ENCODE data around the gene PHF20. TPM values are rescaled to one million over a fixed set of nuclear protein-coding genes. Genes with fewer than 3 reads are reported as not detected.

PHF20 gene
- total RNA-seq, 2 experiments from 2014 or later: 119 to 126 TPM

DNA sequence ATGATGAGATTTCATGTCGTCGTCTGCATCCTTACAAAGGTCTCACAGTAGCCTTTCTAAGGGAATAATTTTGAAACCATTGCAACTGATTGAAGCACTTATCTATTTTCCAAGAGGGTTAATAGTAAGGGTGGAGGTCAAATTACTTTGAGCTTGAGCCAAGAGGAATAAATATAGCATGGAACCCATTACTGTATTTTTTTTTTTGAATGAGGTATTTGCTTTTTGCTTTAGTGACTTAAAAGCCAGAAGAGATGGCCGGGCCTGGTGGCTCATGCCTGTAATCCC lies 104.2 kb downstream of the PHF20 start:
- DNase-seq (no peak), ATAC-seq (ENCODE audit: poor library complexity) (no peak)
- Histone ChIP-seq H3K4me3 (ENCODE audit: low read length) (no peak overlapping the region), H3K36me3 (ENCODE audit: insufficient read depth, low read length) (peaks cover 32% of the 10 kb centered on the region), H3K9me3 (ENCODE audit: control insufficient read depth in 1 of 2, insufficient read depth in 1 of 2, low read length in 2 of 2) (no peaks in the 10 kb centered on the region), H3K4me1 (ENCODE audit: insufficient read depth, low read length) (peaks cover 5% of the 10 kb centered on the region), H3K27me3 (ENCODE audit: control insufficient read depth in 1 of 2, insufficient read depth in 2 of 2, low read length in 2 of 2) (no peaks in the 10 kb centered on the region), H3K27ac (ENCODE audit: low read depth in 1 of 2, low read length in 2 of 2) (no peak overlapping the region)
- Mint-ChIP-seq H3K9me3 (no peaks in the 10 kb centered on the region), H3K27ac (no peak overlapping the region), H3K36me3 (ENCODE audit: low read depth) (peaks cover 60% of the 10 kb centered on the region), H3K27me3 (no peaks in the 10 kb centered on the region), H3K4me1 (ENCODE audit: low read depth) (peaks cover 14% of the 10 kb centered on the region), H3K4me3 (no peak overlapping the region)
- POLR2A ChIA-PET: no interaction called here
- TF ChIP-seq CTCF (IDR thresholded peaks at IDR 0.05): no peak
- CTCF ChIA-PET: interaction anchor here (0.5 kb wide), 1 partner anchor 20 kb away, joined by 3 read pairs; no protein-coding TSS in a partner anchor
- intact Hi-C loops (cut with DNase I, micrococcal nuclease): no loop called here

- DNase-seq (no peak), ATAC-seq (ENCODE audit: poor library complexity) (no peak)
- no peak overlapping the region for H3K4me3 Mint-ChIP-seq
- Histone ChIP-seq H3K36me3 (ENCODE audit: insufficient read depth, low read length) (peaks cover 25% of the 10 kb centered on the region), H3K4me3 (ENCODE audit: low read length) (no peak overlapping the region), H3K27me3 (ENCODE audit: control insufficient read depth in 1 of 2, insufficient read depth in 2 of 2, low read length in 2 of 2) (no peaks in the 10 kb centered on the region), H3K27ac (ENCODE audit: low read depth in 1 of 2, low read length in 2 of 2) (no peak overlapping the region), H3K9me3 (ENCODE audit: control insufficient read depth in 1 of 2, insufficient read depth in 1 of 2, low read length in 2 of 2) (no peaks in the 10 kb centered on the region), H3K4me1 (ENCODE audit: insufficient read depth, low read length) (peaks cover 5% of the 10 kb centered on the region)
- peaks cover 46% of the 10 kb centered on the region for H3K36me3 Mint-ChIP-seq (ENCODE audit: low read depth)
- intact Hi-C loops (cut with DNase I, micrococcal nuclease): no loop called here
- H3K9me3 Mint-ChIP-seq: no peaks in the 10 kb centered on the region
- peaks cover 14% of the 10 kb centered on the region for H3K4me1 Mint-ChIP-seq (ENCODE audit: low read depth)
- TF ChIP-seq CTCF (IDR thresholded peaks at IDR 0.05): no peak
- CTCF ChIA-PET: no interaction called here
- POLR2A ChIA-PET: interaction anchor here (0.9 kb wide), 1 partner anchor 135 kb away, joined by 3 read pairs; the partner anchor contains the start of gene RBM39
- no peaks in the 10 kb centered on the region for H3K27me3 Mint-ChIP-seq
- H3K27ac Mint-ChIP-seq: peak overlapping the region; percentile 28
These were observed 105.8 kb downstream of the PHF20 start for GRCh38 chr20:35877611-35878010.

DNA sequence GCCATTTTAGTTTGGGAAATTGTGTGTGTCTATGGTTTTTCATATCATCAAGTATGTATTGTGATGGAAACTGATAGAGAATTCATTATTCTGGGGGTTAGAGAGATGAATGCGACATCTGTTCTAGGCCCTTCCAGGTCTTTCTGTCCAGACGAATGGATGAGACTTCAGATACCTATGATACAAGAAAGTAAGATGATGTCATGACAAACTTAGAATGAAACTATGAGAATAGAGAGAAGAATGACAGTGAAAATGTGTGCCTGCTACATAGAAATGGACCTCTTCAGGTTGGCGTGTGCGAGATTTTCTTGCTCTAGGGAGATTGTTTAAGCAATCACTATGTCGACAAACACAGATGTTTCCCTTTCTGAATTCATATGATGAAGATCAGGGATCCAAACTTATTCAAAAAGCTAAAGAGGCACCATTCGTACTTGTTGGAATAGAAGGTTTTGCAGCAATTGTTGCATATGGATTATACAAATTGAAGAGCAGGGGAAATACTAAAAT lies 106.4 kb downstream of the PHF20 start:
- Mint-ChIP-seq H3K36me3 (ENCODE audit: low read depth) (peaks cover 42% of the 10 kb centered on the region), H3K4me1 (ENCODE audit: low read depth) (peaks cover 14% of the 10 kb centered on the region), H3K27me3 (no peaks in the 10 kb centered on the region), H3K4me3 (no peak overlapping the region), H3K9me3 (no peaks in the 10 kb centered on the region), H3K27ac (peak overlapping the region; percentile 28)
- ATAC-seq (ENCODE audit: poor library complexity) (no peak), DNase-seq (no peak)
- H3K9me3 ChIP-seq (ENCODE audit: control insufficient read depth in 1 of 2, insufficient read depth in 1 of 2, low read length in 2 of 2): no peaks in the 10 kb centered on the region
- H3K4me3 ChIP-seq (ENCODE audit: low read length): no peak overlapping the region
- CTCF ChIA-PET: no interaction called here
- H3K4me1 ChIP-seq (ENCODE audit: insufficient read depth, low read length): peaks cover 5% of the 10 kb centered on the region
- H3K27me3 ChIP-seq (ENCODE audit: control insufficient read depth in 1 of 2, insufficient read depth in 2 of 2, low read length in 2 of 2): no peaks in the 10 kb centered on the region
- peaks cover 23% of the 10 kb centered on the region for H3K36me3 ChIP-seq (ENCODE audit: insufficient read depth, low read length)
- intact Hi-C loops (cut with DNase I, micrococcal nuclease): no loop called here
- H3K27ac ChIP-seq (ENCODE audit: low read depth in 1 of 2, low read length in 2 of 2): no peak overlapping the region
- POLR2A ChIA-PET: interaction anchor here (0.9 kb wide), 1 partner anchor 136 kb away, joined by 3 read pairs; the partner anchor contains the start of gene RBM39
- no peak for TF ChIP-seq CTCF (IDR thresholded peaks at IDR 0.05)

Measured in CD4-positive, alpha-beta T cell (primary cell).